ENCODE results near the gene GTPBP8.
A peak's percentile ranks its signal among the peaks of the same experiment; 100 is the strongest.

GTPBP8 gene

DNA sequence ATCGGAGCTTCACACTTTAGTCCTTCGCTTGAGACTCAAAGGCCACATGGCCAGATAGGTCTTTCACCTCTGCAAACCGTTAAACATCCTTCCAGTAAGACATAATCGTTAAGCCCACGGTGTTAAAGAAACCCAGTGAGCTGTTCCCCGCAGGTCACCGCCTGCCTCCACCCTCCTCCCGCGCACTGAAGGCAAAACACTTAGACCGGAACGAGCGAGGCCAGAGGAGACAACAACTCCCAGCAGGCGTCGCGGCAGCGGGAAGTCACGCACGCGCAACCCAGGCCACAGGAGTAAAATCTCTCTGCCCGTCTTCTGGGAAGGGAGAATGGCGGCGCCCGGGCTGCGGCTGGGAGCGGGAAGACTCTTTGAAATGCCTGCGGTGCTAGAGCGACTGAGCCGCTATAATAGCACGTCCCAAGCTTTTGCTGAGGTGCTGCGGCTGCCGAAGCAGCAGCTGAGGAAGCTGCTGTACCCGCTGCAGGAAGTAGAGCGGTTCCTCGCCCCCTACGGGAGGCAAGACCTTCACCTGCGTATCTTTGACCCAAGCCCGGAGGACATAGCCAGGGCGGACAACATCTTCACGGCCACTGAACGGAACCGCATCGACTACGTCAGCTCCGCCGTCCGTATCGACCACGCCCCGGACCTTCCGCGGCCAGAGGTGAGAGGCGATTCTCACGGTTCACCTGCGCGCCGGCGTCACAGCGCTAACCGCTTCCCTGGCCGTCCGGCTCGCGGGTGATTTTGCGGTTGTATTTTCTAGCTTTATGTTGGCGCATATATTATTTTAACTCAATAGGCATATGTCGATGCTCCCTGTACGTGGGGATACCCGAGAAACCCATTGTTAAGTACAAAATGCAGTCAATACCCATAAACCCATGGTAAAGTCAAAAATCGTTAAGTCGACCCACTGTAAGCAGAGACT, at the start of gene GTPBP8:
Gene GTPBP8 (plus strand): TSS at position 313 of the 931 bp plus-strand sequence. CDS start 16 bp downstream, at position 329.
- DNase-seq (ENCODE audit: low read depth) = peak; percentile 81

DNA sequence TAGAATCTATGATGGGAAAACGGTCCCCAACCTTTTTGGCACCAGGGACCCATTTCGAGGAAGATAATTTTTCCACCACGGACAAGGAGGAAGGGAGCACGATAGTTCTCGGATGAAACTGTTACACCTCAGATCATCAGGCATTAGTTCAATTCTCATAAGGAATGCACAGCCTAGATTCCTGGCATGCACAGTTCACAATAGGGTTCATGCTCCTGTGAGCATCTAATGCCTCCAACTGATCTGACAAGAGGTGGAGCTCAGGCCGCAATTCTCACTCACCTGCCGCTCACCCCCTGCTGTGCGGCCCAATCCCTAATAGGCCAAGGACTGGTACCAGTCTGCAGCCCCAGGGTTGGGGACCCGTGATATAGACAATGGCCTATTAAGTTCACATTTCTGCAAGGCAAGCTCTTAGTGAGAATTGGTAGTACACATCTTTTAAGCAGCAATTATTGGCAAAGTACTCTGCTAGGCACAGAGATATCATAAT, 42.4 kb upstream of the GTPBP8 start:
- DNase-seq (ENCODE audit: low read depth) = no peak

DNA sequence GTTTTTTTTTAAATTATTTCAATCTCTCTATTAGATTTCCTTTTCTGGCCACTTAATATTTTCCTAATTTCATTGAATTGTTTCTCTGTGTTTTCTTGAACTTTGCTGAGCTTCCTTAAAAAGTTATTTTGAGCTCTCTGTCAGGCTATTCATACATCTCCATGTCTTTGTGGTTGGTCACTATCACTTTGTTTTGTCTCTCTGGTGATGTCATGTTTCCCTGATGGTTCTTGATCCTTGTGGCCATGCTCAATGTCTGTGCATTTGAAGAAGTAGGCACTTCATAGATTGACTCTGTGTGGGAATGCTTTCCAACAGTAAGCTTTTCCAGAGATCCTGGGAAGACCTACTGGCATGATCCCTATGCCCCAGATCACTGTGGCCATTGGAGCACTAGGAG, 34.4 kb upstream of the GTPBP8 start:
- no peak for DNase-seq (ENCODE audit: low read depth)

DNA sequence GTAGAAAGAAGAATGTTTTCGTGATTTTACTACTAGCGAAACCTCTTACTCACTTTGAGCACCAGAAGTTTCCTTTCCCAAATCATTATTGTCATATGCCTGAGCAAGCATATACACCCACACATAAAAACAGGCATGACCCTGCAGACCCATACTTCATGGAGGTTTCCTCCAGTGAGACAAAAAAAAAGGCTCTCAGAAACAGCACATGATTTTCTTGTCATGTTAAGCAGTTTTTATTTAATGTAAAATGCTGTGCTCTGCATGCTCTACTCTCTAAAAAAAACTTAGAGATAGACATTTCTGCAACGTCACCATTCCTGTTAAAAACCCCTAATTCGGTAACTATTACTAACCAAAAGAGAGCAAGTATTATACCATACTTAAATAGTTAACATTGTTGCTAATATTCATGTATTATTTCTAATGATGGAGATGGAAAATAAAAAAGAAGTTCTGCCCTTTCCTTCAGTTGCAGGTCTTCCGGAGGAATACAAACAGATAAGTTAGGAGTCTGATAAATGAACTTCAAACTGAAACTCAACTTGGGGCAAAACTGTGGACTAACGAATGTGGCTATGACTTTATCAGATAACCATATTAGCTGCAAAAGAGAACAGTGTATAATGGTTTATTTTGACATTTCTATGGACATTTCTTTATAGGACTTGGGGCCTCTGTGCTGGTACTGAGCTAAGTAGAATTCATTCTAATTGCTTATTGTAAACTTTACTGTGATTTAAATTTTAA, 31.8 kb upstream of the GTPBP8 start:
- no peak for DNase-seq (ENCODE audit: low read depth)

DNA sequence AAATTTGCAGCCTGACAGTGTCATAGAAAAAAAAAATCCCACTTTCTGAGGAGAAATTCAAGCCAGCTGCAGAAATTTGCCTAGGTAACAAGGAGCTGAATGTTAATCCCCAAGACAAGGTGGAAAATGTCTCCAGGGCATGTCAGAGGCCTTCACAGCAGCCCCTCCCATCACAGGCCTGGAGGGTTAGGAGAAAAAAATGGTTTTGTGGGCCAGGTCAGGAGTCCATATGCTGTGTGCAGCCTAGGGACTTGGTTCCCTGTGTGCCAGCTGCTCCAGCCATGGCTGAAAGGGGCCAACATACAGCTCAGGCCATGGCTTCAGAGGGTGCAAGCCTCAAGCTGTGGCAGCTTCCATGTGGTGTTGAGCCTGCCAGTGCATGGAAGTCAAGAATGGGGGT, 27.1 kb upstream of the GTPBP8 start:
- no peak for DNase-seq (ENCODE audit: low read depth)

DNA sequence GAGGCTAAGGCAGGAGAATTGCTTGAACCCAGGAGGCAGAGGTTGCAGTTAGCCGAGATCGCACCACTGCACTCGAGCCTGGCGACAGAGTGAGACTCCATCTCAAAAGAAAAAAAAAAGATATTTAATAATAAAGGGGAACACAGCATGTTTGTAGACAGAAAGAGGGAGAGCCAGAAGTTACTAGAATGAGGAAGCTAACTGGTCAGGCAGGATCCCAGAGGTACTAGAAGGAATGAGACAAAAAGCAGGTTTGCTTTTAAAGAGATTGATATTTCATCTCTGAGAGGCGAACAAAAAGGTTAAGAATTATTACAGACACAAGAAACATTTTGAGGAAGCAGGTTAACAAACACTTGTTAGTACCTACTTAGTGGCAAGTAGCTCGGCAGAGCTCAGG, 25.1 kb upstream of the GTPBP8 start:
- no peak for DNase-seq (ENCODE audit: low read depth)

DNA sequence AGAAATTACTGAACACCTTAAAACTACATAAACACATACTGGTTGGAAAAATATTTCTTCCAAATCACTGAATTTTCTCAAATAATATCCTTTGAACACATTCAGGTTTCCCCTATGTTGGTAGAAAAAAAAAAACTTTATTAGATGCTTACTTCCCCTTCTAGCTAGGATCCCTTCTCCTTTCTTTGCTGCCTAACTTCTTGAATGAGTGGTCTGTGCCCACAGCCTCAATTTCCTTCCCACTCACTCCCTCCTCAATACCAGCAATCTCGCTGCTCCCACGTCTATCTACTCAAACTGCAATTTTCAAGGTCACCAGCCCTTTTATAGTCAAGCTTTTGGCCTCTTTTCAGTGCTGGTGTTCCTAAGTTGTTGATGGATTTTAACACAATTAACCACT, 24.2 kb upstream of the GTPBP8 start:
- no peak for DNase-seq (ENCODE audit: low read depth)

DNA sequence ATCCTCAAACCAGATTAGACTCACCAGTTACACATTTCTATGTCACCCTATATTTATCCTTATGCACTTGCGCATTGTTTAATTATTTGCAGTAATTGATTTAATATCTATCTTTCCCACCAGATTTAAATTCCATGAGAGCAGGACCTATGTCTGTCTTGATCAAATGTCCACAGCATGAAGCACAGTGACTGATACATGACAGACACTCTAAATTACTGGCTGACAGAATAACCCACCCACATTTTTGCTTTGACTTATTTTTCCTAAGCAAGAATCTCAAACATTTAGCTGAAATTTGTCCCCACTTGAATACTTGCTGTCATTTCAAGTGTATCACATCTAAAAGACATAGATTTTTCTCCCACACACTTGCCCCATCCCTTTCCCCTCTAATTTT, 23.4 kb upstream of the GTPBP8 start:
- DNase-seq (ENCODE audit: low read depth) = no peak

DNA sequence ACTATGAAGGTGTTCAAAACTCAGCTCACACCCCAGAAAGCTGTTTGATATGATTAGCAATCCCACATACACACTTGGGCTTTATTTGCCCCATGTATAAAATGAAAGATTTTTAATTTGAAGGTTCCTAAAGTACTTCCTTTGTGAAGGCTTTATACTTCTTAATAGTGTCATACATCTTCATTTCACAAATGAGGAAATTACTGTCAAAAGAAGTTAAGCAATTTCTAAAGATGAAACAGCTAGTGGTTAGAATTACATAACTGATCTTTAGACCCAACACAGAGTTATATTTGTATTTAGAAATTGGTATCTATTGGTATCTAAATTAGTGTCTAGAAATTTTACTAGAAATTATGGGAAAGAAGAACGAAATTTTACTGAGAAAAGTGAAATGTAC, 23.0 kb upstream of the GTPBP8 start:
- DNase-seq (ENCODE audit: low read depth) = no peak

DNA sequence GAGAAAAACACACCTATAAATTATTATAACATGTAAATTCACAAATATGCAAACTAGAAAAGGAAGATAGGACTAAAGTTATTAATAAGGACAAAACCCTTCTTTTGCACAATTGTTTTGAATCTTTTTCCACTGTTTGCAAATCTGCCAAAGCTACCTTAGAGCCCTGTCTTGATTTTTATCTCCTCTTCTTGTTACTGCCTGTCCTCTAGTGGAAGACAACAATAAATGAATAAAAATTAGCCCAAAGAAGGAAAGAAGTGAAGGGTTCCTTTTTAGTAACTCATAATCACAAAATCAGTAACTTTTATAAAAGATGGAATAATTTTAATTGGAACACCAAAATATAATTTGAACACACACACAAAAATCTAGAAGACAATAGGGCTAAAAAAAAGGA, 18.6 kb upstream of the GTPBP8 start:
- no peak for DNase-seq (ENCODE audit: low read depth)

DNA sequence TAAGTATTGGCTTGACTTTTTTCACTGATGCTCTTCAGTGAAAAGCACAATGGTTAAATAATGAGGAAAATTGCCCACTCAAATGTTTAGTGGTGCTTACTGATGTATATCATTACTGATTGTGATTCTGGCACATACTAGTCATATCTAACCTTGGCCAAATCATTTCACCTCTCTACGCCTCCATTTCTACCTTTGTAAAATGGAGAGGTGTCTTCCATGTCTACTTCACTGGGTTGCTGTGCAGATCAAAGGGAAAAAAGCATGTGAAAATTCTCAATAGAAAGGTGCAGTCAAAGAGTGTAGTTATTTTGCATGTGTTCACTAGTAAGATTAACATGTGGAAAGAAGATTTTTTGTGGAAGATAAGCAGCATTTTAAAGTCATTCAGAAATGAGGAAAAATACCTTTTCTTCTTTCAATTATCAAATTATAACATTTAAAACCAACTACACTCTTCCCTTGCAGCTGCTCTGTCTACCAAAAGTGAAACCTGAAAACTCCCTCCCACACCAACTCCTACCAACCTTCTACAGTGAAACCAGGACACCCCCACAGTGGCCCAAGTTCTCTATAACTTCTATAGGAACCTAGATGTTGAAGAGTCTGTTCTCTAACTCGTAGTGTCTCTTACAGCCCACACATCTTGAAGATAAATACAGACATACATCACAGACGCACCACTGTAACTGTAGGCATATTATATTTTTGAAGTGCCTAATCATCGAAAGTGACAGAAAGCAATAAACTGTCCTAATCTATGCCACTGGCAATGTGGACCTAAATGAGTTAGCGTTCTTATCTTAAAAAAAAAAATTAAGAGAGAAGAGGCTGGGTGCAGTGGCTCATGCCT, 17.2 kb upstream of the GTPBP8 start:
- DNase-seq (ENCODE audit: low read depth) = no peak

DNA sequence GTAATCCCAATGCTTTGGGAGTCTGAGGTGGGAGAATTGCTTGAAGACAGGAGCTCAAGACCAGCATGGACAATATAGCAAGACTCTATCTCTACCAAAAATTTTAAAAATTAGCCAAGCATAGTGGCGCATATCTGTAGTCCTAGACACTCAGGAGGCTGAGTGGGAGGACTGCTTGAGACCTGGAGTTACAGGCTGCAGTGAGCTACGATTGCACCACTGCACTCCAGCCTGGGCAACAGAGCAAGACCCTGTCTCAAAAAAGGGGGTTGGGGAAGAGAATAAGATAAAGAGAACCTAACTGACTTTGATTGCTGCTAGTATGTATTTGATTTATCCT, 16.6 kb upstream of the GTPBP8 start:
- no peak for DNase-seq (ENCODE audit: low read depth)

DNA sequence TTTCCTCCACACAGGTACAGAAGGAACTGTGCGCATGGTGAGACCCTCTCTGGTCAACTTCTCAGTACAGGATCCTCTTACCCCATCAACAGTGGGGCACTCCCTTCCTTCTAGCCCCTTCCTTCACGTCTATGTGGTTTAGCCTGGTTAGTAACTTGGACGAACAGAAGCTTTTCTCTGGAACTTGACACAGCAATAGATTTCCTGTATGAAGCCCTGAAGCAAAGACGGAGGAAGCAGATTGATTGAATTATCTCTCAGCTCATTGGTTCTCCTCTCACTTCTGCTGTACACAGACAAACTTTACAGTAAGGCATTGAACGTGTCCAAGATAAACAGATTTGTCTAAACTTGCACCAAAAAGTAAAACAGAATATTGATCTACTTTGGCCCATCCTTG, 15.9 kb upstream of the GTPBP8 start, which contains the start of gene CD200R1:
Gene CD200R1 (minus strand): TSS at position 210 of the 400 bp plus-strand sequence. CDS start 246 bp downstream, outside the sequence.
- DNase-seq (ENCODE audit: low read depth) = no peak

DNA sequence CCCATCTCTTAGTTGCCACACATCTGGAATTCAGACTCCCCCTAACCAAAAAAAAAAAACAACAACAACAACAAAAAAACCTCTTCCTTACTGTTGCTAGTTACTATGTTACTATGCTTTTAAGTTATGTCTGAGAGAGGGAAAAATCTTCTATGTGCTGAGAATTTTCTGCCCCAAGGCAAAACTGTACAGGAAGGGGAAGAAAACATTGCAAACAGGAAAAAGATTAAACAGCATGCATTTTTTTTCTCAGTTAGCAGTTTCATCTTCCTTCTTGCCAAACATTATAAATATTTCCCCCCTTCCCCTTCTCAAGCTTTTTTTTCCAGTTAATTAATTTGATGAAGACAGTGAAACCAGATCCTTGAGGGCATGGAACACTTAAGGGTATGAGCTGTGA, 14.8 kb upstream of the GTPBP8 start:
- DNase-seq (ENCODE audit: low read depth) = no peak

DNA sequence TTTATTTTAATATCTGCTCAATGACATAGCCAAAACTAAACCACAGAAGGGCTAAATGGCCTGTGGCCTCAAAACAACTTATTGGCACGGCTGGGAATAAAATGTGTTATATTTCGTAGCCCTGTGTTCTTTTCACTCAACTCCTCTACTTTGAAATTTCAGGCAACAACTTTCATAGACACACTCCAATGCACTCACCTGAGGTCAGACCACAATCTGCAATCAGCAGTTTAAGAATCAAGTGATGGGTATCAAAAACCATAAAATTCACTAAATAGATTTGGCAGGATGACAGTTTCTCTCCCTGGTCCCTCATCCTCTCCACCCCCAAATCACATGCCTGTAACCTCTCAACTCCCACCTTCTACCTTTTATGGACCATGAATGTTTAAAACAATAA, 13.8 kb upstream of the GTPBP8 start:
- no peak for DNase-seq (ENCODE audit: low read depth)

DNA sequence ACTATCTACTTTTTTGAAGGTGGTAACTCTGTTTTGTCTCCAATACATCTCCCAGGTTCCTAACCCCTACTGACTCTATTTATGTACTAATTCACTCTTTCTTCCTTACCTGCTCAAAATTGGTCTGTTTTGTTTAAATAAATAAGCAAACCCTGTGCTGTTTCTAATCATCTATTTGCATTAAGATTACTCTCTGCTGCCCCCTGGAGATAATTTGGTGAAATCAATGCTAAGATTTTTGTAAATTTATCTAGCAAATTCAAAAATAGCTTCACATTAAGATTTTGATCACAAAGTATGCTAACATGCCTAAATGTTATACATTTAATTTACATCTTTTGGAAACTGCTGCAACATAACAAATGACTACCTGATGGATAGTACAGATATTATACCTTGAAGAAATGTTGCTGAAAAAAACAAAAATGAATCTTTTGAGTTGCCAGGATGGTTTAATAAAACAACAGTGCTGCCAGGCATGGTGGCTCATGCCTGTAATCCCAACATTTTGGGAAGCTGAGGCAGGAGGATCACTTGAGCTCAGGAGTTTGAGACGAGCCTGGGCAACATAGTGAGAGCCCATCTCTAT, 11.4 kb upstream of the GTPBP8 start:
- DNase-seq (ENCODE audit: low read depth) = peak; percentile 16

DNA sequence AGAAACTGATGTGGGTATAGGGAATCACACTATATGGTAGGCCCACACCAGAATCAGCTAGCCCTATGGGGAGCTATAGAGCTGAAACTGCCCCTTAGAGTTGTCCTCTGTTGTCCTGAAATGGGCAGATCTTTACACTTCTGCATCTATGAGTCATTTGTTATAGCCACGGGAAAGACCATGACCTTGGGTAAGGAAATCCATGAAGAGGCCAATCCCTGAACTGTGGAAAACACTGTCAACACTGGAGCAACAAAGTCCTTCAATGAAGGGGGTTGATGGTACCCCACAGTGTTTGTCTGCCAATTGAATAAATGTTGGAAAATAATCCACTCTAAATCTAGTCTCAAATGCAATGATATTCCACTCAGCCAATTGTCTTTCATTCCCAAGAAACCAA, 10.7 kb upstream of the GTPBP8 start:
- no peak for DNase-seq (ENCODE audit: low read depth)

DNA sequence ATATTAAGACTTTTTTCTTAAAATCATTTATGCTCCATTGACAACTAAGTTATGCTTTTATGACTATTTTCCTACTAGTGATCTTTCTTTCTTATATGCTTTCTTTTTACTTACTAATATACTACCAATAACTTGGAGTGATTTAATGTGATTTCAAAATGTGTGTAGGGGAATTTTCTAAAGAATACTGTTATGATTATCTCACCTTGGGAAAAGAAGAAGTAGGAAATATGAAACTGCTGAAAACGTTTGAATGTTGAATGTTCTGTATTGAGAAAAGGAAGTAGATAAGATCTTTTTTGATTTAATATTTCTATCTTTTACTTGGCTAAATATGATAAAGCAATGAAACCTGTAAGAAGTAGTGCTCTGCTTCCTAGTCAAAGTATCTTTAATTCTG, 8.1 kb upstream of the GTPBP8 start:
- DNase-seq (ENCODE audit: low read depth) = no peak

DNA sequence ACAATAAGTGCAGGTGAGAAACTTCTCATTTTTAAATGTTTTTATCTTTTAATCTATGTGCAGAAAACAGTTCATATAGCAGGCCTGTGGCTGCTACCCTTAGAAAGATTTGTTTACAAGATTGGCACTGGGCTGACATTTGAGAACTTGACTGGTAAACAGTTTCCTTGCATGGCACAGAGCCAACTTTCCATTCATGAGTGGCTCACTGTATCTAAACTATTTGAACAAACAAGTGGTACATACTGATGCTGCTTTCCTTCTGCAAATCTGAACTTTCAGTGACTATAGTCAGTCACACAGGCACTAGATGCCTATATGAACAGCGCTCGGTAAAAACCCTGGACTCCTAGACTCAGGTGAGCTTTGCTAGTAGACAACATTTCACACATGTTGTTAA, 6.3 kb upstream of the GTPBP8 start:
- peak; percentile 40 for DNase-seq (ENCODE audit: low read depth)

DNA sequence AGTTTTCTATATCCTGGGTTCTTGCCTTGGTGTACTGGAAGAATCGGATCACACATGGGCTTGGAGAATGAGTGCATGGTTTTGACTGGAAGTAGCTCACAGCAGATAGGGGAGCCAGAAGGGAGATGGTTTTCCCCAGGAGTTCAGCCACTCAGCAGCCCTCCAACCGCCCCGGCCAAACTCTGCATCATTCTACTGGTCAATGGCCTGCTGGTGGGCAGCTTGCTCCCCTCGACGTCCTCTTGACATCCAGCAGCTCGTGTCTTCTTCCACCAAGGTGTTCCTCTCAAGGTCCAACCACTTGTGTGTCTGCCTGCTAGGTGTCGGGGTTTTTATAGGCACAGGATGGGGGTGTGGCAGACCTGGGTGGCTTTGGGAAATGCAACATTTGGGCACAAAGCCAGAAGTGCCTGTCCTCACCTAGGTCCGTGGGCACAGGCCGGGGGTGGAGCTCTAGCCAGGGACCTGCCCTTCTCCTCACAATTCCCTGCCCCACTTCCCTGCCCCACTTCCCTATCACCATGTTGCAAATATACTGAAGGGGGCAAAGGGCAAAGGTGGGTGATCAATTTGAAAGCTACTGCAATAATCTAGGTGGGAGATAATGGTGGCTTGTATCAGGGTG, 3.0 kb upstream of the GTPBP8 start:
- no peak for DNase-seq (ENCODE audit: low read depth)

DNA sequence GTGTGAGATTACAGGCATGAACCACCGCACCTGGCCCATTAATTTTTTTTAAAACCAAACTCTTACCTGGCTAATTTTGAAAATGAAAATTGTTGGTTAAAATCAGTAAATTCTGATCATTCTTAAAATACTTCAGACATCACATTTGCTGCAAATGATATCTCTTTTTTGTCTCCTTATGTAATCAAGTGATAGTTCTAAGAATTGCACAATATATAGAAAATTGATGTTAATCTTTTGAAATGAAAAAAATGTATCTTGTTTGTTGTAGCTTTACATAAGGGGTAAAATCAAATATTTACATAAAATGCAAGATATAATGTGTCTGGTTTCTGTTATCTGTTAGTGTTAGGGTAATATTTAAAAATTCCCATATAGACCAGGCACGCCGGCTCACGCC, 5.0 kb downstream of the GTPBP8 start:
- DNase-seq (ENCODE audit: low read depth) = no peak

All from fibroblast of gingiva (primary cell).